ENCODE data around the gene IKBKE. TPM values are rescaled to one million over a fixed set of nuclear protein-coding genes. Genes with fewer than 3 reads are reported as not detected.

Gene IKBKE
- total RNA-seq, 1 donor from 2014 or later, result 7.7 TPM

DNA sequence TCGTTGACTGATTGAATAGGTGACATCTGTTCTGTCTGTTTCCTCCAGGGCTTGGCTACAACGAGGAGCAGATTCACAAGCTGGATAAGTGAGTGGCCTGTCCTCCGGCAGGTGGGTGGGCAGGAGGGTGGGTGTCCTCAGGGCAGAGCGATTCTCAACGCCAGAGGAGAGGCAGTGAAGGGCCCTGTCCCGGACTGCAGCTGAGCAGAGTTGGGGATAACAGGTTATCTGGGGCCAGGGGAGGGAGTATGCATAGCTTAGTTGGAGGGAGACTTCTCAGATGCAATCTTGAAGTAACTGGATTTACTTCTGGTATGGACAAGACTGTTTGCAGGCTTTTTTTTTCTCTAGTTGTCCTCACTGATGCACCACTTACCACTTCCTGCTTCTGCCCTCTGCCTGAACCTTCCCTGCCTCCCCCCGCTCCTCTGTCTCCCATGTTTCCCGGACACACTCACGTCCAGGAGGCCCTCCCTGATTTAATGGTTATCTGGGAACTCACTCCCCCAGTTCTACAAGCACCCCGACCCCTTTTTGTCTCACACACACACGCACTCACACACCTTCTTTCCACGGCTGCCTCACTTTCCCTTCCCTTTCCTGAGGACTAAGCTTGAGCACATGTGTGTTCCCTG is 20.6 kb downstream of the IKBKE start:
- TF ChIP-seq, protein P1, sequence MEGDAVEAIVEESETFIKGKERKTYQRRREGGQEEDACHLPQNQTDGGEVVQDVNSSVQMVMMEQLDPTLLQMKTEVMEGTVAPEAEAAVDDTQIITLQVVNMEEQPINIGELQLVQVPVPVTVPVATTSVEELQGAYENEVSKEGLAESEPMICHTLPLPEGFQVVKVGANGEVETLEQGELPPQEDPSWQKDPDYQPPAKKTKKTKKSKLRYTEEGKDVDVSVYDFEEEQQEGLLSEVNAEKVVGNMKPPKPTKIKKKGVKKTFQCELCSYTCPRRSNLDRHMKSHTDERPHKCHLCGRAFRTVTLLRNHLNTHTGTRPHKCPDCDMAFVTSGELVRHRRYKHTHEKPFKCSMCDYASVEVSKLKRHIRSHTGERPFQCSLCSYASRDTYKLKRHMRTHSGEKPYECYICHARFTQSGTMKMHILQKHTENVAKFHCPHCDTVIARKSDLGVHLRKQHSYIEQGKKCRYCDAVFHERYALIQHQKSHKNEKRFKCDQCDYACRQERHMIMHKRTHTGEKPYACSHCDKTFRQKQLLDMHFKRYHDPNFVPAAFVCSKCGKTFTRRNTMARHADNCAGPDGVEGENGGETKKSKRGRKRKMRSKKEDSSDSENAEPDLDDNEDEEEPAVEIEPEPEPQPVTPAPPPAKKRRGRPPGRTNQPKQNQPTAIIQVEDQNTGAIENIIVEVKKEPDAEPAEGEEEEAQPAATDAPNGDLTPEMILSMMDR (IDR thresholded peaks at IDR 0.05), result no peak
- Mint-ChIP-seq H3K9me3 (ENCODE audit: low read depth) (no peaks in the 10 kb centered on the region), H3K4me3 (ENCODE audit: unreplicated experiment) (no peak overlapping the region), H3K36me3 (ENCODE audit: low read depth) (peaks cover 17% of the 10 kb centered on the region), H3K27me3 (ENCODE audit: low read depth) (no peaks in the 10 kb centered on the region), H3K4me1 (ENCODE audit: low read depth) (peaks cover 18% of the 10 kb centered on the region), H3K27ac (ENCODE audit: unreplicated experiment) (no peak overlapping the region)
- DNase-seq (ENCODE audit: low spot score), result no peak

DNA sequence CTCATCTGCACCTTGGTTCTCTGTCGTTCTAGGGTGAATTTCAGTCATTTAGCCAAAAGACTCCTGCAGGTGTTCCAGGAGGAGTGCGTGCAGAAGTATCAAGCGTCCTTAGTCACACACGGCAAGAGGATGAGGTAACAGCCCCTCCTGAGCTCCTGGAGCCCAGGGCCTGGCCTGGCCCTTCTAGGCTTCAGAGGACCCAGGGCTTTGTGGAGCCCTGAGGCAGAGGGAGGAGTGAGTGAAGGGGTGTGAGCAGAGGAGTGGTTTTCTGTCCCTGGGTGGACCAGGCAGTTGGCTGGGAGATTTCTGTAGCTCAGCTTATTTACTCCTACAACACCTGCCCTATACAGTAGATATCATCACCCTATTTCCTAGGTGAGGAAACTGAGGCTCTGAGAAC is 21.3 kb downstream of the IKBKE start:
- H3K27ac Mint-ChIP-seq (ENCODE audit: unreplicated experiment), result no peak overlapping the region
- TF ChIP-seq, protein P1 (IDR thresholded peaks at IDR 0.05), result no peak
- H3K27me3 Mint-ChIP-seq (ENCODE audit: low read depth), result no peaks in the 10 kb centered on the region
- H3K36me3 Mint-ChIP-seq (ENCODE audit: low read depth), result peaks cover 17% of the 10 kb centered on the region
- no peaks in the 10 kb centered on the region for H3K9me3 Mint-ChIP-seq (ENCODE audit: low read depth)
- DNase-seq (ENCODE audit: low spot score), result no peak
- H3K4me3 Mint-ChIP-seq (ENCODE audit: unreplicated experiment), result no peak overlapping the region
- peaks cover 25% of the 10 kb centered on the region for H3K4me1 Mint-ChIP-seq (ENCODE audit: low read depth)

DNA sequence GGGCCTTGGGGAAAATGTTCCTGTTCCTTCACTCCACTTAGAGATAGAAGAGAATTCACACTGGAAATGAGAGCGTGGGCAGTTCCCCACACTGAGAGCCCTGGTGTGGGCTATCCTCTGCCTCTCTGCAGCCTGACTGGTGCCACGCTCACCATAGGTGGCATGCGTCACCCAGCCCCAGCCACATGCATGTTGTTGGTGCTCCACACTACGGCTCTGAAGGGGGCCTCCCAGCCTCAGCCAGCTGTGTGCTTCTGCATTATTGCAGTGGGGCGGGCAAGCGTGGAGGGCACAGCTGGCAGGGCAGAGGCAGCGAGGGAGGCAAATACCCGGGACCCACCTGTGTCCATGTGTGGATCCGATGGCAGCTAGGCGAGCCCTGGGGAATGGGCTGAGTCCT is 22.3 kb downstream of the IKBKE start:
- TF ChIP-seq, protein P1 (IDR thresholded peaks at IDR 0.05), result no peak
- no peaks in the 10 kb centered on the region for H3K27me3 Mint-ChIP-seq (ENCODE audit: low read depth)
- peaks cover 30% of the 10 kb centered on the region for H3K4me1 Mint-ChIP-seq (ENCODE audit: low read depth)
- H3K27ac Mint-ChIP-seq (ENCODE audit: unreplicated experiment), result no peak overlapping the region
- H3K4me3 Mint-ChIP-seq (ENCODE audit: unreplicated experiment), result no peak overlapping the region
- no peak for DNase-seq (ENCODE audit: low spot score)
- peaks cover 17% of the 10 kb centered on the region for H3K36me3 Mint-ChIP-seq (ENCODE audit: low read depth)
- H3K9me3 Mint-ChIP-seq (ENCODE audit: low read depth), result no peaks in the 10 kb centered on the region

DNA sequence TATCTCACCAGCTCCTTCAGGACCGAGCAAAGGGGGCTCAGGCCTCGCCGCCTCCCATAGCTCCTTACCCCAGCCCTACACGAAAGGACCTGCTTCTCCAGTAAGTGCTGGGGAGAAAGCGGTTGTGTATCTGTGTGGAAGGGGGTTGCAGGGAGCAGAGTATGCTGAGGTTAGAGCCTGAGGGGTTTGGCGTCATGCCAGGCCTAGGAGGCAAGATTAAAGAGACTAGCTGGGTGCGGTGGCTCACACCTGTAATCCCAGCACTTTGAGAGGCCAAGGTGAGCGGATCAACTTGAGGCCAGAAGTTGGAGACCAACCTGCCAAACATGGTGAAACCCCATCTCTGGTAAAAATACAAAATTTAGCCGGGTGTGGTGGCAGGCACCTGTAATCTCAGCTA is 23.0 kb downstream of the IKBKE start:
- Mint-ChIP-seq H3K36me3 (ENCODE audit: low read depth) (peaks cover 14% of the 10 kb centered on the region), H3K27ac (ENCODE audit: unreplicated experiment) (no peak overlapping the region), H3K4me1 (ENCODE audit: low read depth) (peaks cover 30% of the 10 kb centered on the region), H3K27me3 (ENCODE audit: low read depth) (no peaks in the 10 kb centered on the region), H3K4me3 (ENCODE audit: unreplicated experiment) (no peak overlapping the region), H3K9me3 (ENCODE audit: low read depth) (no peaks in the 10 kb centered on the region)
- TF ChIP-seq, protein P1 (IDR thresholded peaks at IDR 0.05), result no peak
- DNase-seq (ENCODE audit: low spot score), result no peak

DNA sequence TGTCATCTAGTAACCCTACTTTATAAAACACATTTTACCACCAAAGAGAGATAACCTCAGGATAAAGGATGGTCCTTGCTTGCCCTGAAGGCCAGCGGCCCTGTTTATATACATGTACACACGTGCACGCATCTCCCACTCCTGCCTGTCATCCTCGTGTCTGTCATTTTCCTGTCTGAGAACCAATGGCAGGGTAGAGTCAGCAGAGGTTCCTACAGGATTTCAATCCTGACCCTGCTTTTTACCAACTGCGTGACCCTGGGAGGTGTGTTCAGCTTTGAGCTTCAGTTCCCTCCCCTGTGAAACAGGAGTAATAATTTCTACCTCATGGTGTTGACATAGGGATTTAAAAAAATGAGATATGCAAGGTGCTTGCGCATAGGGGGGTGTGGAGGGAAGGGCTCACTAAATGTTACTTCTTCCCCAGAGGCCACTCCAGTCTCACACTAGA is 24.8 kb downstream of the IKBKE start:
- TF ChIP-seq, protein P1 (IDR thresholded peaks at IDR 0.05), result no peak
- no peak for DNase-seq (ENCODE audit: low spot score)
- Mint-ChIP-seq H3K9me3 (ENCODE audit: low read depth) (no peaks in the 10 kb centered on the region), H3K4me3 (ENCODE audit: unreplicated experiment) (no peak overlapping the region), H3K4me1 (ENCODE audit: low read depth) (peaks cover 30% of the 10 kb centered on the region), H3K27ac (ENCODE audit: unreplicated experiment) (peak overlapping the region; percentile 85), H3K36me3 (ENCODE audit: low read depth) (peaks cover 16% of the 10 kb centered on the region), H3K27me3 (ENCODE audit: low read depth) (no peaks in the 10 kb centered on the region)
